Loucy (cell line): ENCODE data around the gene AGO3.

ENCODE experiments used
- EZH2phosphoT487 ChIP-seq: fragments of 200-600 bp; IDR thresholded peaks from 2 replicates; pipeline ENCODE4 v1.6.1; 2018; ENCODE audit warnings: antibody characterized with exemption, mild to moderate bottlenecking, moderate library complexity, borderline replicate concordance
- TF ChIP-seq, protein P1 (sequence below): fragments of 200-600 bp; sonication (generic); conservative IDR thresholded peaks from 2 replicates; pipeline ENCODE4 v1.5.1; 2014; ENCODE audit warnings: mild to moderate bottlenecking, antibody characterized with exemption, low read length

DNA sequence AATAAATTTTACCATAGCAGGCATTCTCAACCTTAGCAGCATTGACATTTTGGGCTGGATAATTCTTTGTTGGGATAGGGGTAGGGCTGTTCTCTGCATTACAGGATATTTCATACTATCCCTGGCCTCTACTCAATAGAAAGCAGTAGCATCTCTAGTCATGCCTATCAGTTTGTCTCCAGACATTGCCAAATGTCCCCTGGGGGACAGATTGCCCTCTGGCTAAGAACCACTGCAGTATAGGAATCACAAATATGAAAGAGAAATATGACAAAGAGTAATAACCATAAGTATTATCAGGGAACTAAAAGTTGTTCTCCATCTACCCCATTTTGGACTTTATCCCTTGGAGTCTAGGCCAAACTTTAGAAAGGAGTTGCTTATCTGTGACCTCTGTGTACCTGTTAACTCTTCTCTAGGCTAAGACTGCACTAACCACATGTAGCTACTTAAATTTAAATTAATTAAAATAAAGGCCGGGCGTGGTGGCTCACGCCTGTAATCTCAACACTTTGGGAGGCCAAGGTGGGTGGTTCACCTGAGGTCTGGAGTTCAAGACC, 76.1 kb downstream of the AGO3 start:
- TF ChIP-seq, protein P1, sequence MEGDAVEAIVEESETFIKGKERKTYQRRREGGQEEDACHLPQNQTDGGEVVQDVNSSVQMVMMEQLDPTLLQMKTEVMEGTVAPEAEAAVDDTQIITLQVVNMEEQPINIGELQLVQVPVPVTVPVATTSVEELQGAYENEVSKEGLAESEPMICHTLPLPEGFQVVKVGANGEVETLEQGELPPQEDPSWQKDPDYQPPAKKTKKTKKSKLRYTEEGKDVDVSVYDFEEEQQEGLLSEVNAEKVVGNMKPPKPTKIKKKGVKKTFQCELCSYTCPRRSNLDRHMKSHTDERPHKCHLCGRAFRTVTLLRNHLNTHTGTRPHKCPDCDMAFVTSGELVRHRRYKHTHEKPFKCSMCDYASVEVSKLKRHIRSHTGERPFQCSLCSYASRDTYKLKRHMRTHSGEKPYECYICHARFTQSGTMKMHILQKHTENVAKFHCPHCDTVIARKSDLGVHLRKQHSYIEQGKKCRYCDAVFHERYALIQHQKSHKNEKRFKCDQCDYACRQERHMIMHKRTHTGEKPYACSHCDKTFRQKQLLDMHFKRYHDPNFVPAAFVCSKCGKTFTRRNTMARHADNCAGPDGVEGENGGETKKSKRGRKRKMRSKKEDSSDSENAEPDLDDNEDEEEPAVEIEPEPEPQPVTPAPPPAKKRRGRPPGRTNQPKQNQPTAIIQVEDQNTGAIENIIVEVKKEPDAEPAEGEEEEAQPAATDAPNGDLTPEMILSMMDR: no peak
- TF ChIP-seq EZH2phosphoT487: no peak
